ENCODE data around the gene DBP.
"Not testable (repeated sequence)": the region's sequence is repeated elsewhere in the genome, so short reads cannot be mapped to it uniquely, and the experiment has no call there.

The DBP gene

DNA sequence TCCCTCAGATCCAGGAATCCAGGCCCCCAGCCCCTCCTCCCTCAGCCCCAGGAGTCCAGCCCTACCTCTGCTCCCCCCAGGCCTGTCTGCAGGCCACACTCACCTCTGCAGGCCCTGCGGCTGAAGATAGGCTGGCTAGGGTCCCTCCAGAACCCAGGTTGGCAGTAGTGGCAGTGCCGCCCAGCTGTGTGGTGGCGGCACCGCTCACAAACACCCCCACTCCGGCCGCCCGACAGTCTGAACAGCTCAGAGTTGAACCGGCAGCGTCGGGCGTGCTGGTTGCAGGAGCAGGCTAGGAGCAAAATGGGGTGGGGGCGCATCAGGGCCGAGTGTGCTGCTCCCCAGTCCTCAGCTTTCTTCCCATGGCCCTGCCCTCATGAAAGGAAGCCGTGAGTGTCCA is 27.3 kb upstream of the DBP start:
- DNase-seq = no peak

- DNase-seq = no peak
These were observed 26.5 kb upstream of the DBP start for GRCh38 chr19:48663667-48664066.

DNA sequence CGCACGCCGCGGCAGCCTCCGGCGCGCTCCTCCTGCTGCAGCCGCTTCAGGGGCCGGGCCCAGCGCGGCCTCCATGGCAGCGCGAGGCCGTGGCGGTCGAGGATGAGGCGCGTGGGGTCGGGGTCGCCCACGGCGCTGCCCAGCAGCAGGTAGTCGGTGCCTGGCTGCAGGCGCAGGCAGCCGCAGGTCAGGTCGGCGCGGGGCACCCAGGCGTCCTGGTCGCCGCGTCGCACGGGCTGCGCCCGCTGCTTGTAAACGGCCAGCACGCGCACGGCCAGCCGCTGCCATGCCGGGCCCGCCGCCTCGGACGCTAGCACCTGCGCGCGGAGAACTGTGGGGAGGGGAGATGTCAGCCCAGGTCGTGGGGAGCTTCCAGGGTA is 24.5 kb upstream of the DBP start:
- no peak for DNase-seq

DNA sequence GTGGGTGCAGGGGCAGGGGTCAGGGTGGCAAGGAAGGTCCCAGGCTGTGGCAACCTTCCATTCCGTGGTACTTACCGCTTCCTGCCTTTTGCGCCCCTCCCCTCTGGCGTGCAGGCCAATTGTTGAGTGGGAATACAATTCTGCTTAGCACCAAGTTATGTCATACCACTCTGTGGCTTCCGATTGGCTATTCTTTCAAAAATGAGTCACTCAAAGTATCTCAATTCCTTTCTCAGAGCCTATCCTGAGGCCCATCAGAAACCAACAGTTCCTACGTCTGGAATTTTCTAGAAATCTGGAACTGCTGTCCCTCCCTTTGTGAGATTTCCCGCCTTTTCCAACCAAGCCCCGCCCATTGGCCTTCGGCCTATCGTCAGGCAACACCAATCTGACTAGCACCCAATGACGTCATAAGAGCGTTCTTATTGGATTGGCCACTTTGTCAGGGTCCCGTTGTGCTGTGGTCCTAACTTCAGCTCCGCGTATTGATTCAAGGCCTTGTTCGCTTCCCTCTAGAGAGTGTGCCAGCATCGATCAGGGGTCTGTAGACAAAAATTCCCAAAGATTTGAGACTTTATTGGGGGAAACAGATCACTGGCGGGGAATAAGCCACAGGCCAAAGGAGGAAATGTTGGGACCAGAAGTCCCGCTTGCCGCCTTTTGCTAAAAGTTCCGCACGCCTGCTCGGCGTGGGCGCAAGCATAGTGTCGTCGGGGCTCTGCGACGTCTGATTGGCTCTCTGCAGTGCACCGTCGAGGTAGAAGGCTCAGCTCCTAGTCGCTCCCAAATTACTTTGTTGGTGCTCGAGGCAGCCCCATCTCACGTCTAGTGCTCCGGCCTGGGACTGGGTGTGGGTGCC is 23.9 kb upstream of the DBP start:
- peak; percentile 78 to 79 for DNase-seq

- DNase-seq = no peak
These were observed 22.6 kb upstream of the DBP start for GRCh38 chr19:48659768-48660167.

- no peak for DNase-seq
These were observed 21.3 kb upstream of the DBP start for GRCh38 chr19:48658483-48658882.

DNA sequence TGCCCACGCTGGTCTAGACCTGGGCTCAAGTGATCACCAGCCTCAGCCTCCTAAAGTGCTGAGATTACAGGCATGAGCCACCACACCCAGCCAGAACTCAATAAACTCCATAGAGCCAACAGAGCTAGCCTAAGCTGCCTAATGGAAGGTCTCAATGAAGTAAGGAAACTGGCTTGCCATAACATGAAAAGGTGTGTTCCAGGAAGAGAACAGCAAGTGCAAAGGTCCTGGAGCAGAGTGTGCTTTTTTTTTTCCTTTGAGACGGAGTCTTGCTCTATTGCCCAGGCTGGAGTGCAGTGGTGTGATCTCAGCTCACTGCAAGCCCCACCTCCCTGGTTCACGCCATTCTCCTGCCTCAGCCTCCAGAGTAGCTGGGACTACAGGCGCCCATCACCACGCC is 20.6 kb upstream of the DBP start:
- DNase-seq = not testable (repeated sequence)

DNA sequence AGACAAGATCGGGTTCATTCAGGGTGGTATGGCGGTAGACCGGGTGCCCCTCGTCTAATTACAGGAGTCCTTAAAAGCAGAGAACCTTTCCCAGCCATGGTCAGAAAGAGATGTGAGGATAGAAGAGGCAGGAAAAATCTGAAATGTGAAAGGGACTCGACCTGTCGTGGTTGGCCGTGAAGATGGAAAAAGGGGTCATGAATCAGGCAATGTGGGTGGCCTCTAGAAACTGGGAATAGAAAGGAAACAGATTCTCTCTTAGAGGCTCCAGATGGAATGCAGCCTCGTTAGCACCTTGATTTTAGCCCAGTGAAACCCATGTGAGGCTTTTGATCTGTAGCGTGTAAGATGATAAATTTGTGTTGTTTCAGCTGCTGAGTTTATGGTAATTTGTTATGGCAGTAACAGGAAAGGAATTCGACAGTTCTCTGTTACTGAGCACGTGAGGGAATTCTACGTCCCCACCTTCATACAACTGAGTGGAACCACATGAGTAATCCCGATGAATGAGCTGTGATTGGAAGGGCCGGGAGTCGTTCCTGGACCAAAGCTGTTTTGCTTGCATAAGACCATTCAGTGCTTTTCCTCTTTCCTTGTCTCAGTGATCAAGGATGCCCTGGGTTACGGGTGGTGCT is 19.8 kb upstream of the DBP start:
- DNase-seq = no peak

GRCh38 chr19:48654299-48655059 is 17.3 kb upstream of the DBP start:
- DNase-seq = no peak

GRCh38 chr19:48651683-48652048 is 14.5 kb upstream of the DBP start:
- no peak for DNase-seq

DNA sequence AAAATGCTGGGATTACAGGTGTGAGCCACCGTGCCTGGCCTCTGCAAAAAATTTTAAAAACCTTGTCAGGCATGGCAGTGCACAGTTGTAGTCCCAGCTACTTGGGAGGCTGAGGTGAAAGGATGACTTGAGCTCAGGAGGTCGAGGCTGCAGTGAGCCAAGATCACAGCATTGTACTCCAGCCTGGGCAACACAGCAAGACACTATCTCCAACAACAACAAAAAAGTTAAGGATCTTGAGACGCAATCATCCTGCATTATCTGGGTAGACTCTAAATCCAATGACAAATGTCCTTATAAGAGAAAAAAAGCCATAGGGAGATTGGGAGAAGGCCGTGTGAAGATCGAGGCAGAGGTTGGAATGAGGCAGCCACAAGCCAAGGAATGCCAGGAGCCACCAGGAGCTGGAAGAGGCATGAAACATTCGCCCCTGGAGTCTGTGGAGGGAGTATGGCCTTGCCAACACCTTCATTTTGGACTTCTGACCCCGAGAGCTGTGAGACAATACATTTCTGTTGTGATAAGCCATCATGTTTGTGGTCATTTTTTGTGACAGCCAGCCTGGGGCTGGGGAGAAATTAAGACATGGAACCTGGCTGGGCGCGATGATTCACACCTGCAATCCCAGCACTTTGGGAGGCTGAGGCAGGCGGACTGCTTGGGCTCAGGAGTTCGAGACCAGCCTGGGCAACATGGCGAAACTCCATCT is 13.9 kb upstream of the DBP start:
- no peak for DNase-seq

DNA sequence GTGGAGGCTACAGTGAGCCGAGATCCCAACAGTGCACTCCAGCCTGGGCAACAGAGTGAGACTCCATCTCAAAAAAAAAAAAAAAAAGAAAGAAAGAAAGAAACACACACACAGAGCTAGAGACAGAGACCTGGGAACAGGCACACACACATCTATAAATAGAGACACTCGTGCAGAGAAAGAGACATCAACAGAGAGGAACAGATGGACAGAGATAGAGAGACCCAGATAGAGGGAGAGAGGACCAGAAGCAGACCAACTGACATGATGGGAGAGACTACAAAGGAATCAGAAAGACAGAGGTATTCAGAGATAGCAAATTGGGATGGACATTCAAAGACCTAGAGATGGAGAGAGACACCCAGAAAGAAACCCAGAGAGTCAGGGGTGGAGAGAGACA is 11.0 kb upstream of the DBP start:
- no peak for DNase-seq

GRCh38 chr19:48646722-48647216 is 9.6 kb upstream of the DBP start:
- DNase-seq = no peak

GRCh38 chr19:48646001-48646721 is 9.0 kb upstream of the DBP start, which contains the start of gene CA11:
Gene CA11, minus strand, starts transcription at chr19:48646187. Its CDS starts 555 bp downstream, at chr19:48645632.
- DNase-seq = peak; percentile 86 to 87

DNA sequence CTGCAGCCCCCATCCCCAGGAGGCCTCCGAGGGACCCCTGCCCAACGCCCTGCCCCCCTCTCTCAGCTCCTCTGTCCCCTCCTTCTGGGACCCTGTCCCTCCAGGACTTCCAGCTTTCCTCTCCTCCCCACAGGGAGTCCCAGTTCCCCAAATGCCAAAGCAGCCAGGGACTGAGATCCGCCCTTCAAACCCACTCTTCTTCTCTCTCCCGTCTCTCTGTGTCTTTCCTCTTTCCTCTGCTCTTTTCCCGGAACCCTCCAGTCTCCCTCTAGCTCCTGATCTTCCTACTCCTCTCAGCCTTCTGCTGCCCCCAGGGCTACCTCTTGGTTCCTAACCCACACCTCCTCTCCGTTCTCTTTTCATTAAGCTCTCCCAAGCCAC is 8.4 kb upstream of the DBP start:
- no peak for DNase-seq

- DNase-seq = peak; percentile 64 to 69
These were observed 7.8 kb upstream of the DBP start for GRCh38 chr19:48644839-48645619.

DNA sequence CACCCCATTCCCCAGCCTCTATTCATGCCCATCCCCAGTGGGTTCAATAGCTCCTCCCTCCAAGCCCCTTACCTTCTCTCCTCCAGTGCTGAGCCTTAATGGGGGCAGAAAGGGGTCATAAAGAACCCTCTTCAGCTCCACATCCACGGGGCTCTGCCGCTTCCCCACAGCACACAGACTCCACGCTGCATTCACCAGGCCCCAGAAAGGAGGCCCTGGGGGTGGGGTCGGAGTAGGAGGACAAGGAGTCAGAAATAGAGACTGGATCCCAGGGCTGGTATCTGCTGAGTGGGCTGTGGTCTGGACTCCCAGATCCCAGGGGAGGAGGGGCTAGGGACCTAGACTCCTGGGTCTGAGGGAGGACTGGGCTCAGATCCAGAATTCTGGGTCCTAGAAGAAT is 7.2 kb upstream of the DBP start:
- no peak for DNase-seq

DNA sequence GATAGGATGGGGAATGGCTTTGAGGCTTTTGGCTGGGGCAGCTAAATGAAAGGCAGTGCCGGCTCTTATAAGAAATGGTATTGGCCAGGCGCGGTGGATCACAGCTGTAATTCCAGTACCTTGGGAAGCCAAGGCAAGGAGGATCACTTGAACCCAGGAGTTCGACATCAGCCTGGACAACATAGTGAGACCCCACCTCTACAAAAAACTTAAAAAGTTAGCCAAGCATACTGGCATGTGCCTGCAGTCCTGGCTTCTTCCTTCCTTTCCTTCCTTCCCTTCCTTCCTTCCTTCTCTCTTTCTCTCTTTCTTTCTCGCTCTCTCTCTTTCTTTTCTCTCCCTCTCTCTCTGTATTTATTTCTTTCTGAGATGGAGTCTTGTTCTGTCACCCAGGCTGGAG is 5.7 kb upstream of the DBP start:
- no peak for DNase-seq

DNA sequence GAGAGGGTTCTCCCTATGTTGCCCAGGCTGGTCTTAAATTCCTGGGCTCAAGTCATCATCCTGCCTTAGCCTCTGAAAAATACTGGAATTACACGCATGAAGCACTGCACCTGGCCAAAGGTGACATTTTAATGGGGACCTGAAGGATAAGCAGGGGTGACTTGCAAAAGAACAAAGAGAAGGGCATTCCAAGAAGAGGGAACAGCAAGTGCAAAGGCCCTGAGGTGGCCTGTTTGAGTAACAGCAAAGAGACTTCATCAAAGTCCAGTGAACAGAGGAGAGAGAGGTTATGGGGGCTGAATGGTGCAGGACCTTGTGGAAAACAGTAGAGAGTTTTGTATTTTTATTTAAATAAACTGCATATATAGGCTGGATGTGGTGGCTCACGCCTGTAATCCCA is 4.7 kb upstream of the DBP start:
- DNase-seq = no peak

GRCh38 chr19:48639483-48640375 is 2.5 kb upstream of the DBP start:
- no peak for DNase-seq
